DND-41 (cell line): ENCODE results near the gene MTCP1.

ENCODE experiments used
- EZH2 ChIP-seq: IDR thresholded peaks from 3 replicates; pipeline ENCODE4 v1.6.1; 2012; ENCODE audit warnings: borderline replicate concordance, low read depth, mild to moderate bottlenecking, moderate library complexity, low read length, inconsistent platforms; ENCODE audit not compliant: severe bottlenecking
- TF ChIP-seq, protein P1 (sequence below): IDR thresholded peaks from 2 replicates; pipeline ENCODE4 v1.5.1; 2012; ENCODE audit warnings: borderline replicate concordance, low read length, moderate library complexity, mild to moderate bottlenecking; ENCODE audit not compliant: poor library complexity, severe bottlenecking; ENCODE audit errors: extremely low read depth

DNA sequence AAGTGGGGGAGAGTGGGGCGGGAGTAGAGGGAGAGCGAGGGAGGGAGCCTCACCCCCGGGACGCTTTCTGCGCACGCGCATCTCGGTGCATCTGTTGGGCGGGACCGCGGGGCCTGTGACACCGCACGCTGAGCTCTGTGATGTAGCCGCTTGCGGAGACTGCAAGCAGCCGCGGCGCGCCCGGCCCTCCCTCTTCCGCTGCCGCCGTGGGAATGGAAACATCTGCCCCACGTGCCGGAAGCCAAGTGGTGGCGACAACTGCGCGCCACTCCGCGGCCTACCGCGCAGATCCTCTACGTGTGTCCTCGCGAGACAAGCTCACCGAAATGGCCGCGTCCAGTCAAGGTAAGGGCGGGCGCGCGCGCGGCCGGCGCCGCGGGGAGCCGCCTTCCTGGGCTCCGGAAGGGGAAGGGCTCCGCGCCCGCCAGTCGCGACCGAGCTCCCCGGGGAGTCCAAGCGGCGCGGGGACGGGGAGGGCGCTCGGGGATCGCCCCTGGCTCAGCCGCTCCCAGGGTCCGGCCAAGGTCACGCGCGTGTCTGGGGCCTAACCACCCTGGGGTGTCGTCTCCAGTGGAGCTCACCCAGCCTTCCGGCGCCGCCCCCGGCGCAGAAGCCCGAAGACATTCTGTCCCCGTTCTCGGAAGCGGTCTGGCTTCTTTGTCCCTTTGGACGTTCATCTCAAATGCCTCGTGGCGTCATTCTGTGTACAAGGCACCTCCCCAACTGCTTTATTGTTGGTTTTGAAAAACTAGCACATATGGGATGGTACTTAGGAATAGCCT is 44.0 kb downstream of the MTCP1 start, which contains the start of gene FUNDC2:
- TF ChIP-seq, protein P1, sequence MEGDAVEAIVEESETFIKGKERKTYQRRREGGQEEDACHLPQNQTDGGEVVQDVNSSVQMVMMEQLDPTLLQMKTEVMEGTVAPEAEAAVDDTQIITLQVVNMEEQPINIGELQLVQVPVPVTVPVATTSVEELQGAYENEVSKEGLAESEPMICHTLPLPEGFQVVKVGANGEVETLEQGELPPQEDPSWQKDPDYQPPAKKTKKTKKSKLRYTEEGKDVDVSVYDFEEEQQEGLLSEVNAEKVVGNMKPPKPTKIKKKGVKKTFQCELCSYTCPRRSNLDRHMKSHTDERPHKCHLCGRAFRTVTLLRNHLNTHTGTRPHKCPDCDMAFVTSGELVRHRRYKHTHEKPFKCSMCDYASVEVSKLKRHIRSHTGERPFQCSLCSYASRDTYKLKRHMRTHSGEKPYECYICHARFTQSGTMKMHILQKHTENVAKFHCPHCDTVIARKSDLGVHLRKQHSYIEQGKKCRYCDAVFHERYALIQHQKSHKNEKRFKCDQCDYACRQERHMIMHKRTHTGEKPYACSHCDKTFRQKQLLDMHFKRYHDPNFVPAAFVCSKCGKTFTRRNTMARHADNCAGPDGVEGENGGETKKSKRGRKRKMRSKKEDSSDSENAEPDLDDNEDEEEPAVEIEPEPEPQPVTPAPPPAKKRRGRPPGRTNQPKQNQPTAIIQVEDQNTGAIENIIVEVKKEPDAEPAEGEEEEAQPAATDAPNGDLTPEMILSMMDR: no peak
- TF ChIP-seq EZH2: no peak
